Peyer's patch (tissue), 4 donors: ENCODE data around the gene RERG. TPM values are rescaled to one million over a fixed set of nuclear protein-coding genes. Genes with fewer than 3 reads are reported as not detected.

Experiments
- DNase-seq, 3 donors: peaks; one replicate each; pipeline ENCODE4 v3.0.0-alpha.2; 2017 to 2019
- H3K27ac ChIP-seq, 4 donors: fragments of 200-600 bp; sonication (generic); one replicate each; pipeline ENCODE4 v1.5.1; 2016 to 2019
- H3K27me3 ChIP-seq, 2 donors: fragments of 200-600 bp; sonication (generic); one replicate each; pipeline ENCODE4 v1.5.1; 2019
- H3K36me3 ChIP-seq, 3 donors: fragments of 200-600 bp; sonication (generic); one replicate each; pipeline ENCODE4 v1.5.1; 2016 to 2019
- H3K4me1 ChIP-seq, 4 donors: fragments of 200-600 bp; sonication (generic); one replicate each; pipeline ENCODE4 v1.5.1; 2016 to 2019
- H3K4me3 ChIP-seq, 4 donors: fragments of 200-600 bp; sonication (generic); 1 replicate in 3 of 4; 2 replicates in 1 of 4; pipeline ENCODE4 v1.5.1; 2016 to 2019; ENCODE audit warnings: mild to moderate bottlenecking in 1 of 4
- H3K9me3 ChIP-seq, 4 donors: fragments of 200-600 bp; sonication (generic); one replicate each; pipeline ENCODE4 v1.5.1; 2016 to 2019; ENCODE audit warnings: mild to moderate bottlenecking in 1 of 4
- POLR2A ChIP-seq, 2 donors: fragments of 450-650 bp; IDR thresholded peaks; one replicate each; pipeline ENCODE4 v1.5.1; 2017; ENCODE audit warnings: antibody characterized with exemption in 2 of 2, mild to moderate bottlenecking in 2 of 2, moderate library complexity in 2 of 2
- total RNA-seq, 4 donors: library from RNA; depleted of rRNA; stranded (reverse); fragments of >200 nt; gene quantifications; one replicate each; pipeline ENCODE4 v1.1.0, GENCODE V29; 2016
- TF ChIP-seq, protein P1 (sequence below), 6 experiments: fragments of 450-650 bp in 4 of 6; fragments of 200-600 bp in 2 of 6; sonication (generic) in 1 of 6; IDR thresholded peaks; one replicate each; pipeline ENCODE4 v1.5.1; 2017 to 2019; ENCODE audit warnings: antibody characterized with exemption in 6 of 6, mild to moderate bottlenecking in 3 of 6, moderate library complexity in 1 of 6

The RERG gene, protein sequence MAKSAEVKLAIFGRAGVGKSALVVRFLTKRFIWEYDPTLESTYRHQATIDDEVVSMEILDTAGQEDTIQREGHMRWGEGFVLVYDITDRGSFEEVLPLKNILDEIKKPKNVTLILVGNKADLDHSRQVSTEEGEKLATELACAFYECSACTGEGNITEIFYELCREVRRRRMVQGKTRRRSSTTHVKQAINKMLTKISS
- 10 to 100 TPM in 2 of 4 donors, 1 to 10 TPM in 2; 2.3 to 31.4 (median 10.7) TPM for total RNA-seq

DNA sequence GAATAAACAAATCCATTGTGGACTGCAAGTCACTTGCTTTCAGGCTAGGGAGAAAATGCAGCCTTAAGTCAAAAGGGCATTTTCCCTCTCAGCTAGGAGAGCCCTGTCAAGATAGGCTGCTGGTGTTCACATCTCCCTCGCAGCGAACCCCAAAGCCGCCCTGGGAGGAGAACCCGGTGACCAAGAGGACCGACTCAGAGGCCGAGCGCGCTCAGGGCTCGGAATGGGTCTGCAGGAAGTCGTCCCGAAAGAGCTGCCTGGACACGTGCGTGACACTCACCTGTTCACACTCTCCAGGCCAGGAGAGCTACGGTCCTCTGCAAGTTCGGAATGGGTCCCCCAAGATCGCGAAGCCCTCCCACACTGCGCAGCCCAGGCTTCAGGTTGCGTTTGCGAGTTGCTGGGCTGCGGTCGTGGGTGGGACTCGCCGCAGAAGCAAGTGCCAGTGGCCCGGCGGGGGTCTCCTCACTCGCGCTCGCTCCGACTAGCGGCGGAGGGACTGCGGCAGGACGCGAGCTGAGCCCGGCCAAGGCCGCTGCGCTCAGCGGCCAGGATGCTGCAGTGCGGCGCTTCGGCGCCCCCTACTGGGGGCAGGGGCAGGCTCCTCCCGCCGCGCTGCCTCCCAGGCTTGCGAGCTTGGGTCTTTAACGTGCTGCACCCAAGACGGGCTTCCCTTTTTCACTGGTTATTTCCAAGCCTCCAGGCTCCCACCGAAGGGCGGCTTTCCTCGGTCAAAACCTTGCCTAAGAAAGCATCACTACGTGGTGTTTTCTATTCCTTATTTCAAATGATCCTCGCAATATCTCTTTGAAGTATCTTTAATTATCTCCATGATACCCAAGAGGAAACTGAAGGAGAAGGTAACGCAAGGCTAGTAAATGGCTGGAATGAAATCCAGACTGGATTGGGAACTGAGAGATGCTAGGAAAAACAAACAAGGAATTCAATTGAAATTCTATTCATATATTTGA is at the start of gene RERG:
Gene RERG, minus strand, starts transcription at position 503 of the 971 bp plus-strand sequence. CDS start 3,928 bp downstream, outside the sequence.
- no peaks in the 10 kb centered on the region for H3K4me1 ChIP-seq
- TF ChIP-seq POLR2A (IDR thresholded peaks at IDR 0.05), result peak in 1 of 2 donors; percentile 6
- TF ChIP-seq, protein P1, sequence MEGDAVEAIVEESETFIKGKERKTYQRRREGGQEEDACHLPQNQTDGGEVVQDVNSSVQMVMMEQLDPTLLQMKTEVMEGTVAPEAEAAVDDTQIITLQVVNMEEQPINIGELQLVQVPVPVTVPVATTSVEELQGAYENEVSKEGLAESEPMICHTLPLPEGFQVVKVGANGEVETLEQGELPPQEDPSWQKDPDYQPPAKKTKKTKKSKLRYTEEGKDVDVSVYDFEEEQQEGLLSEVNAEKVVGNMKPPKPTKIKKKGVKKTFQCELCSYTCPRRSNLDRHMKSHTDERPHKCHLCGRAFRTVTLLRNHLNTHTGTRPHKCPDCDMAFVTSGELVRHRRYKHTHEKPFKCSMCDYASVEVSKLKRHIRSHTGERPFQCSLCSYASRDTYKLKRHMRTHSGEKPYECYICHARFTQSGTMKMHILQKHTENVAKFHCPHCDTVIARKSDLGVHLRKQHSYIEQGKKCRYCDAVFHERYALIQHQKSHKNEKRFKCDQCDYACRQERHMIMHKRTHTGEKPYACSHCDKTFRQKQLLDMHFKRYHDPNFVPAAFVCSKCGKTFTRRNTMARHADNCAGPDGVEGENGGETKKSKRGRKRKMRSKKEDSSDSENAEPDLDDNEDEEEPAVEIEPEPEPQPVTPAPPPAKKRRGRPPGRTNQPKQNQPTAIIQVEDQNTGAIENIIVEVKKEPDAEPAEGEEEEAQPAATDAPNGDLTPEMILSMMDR (IDR thresholded peaks at IDR 0.05), result peak; percentile 61 to 84 (median 81)
- H3K9me3 ChIP-seq, result no peaks in the 10 kb centered on the region
- H3K36me3 ChIP-seq, result no peaks in the 10 kb centered on the region
- peak; percentile 40 to 85 (median 84) for DNase-seq
- peak within 1 kb of the TSS; percentile 47 to 80 (median 72) for H3K27ac ChIP-seq
- H3K27me3 ChIP-seq, result no peaks in the 10 kb centered on the region
- H3K4me3 ChIP-seq, result peak within 1 kb of the TSS; percentile 36 to 56 (median 46)

DNA sequence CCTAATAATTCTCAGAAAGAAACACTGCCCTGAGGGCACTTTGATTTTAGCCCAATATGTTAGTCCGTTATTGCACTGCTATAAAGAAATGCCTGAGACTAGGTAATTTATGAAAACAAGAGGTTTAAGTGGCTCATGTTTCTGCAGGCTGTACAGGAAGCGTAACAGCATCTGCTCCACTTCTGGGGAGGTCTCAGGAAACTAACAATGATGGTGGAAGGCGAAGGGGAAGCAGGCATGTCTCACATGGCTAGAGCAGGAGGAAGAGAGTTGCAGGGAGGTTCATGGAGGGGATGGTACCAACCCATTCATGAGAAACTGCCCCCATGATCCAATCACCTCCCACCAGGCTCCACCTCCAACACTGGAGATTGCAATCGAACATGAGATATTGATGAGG is 49.4 kb upstream of the RERG start:
- DNase-seq, result no peak
- no peaks in the 10 kb centered on the region for H3K4me1 ChIP-seq
- TF ChIP-seq, protein P1 (IDR thresholded peaks at IDR 0.05), result no peak
- TF ChIP-seq POLR2A (IDR thresholded peaks at IDR 0.05), result no peak

DNA sequence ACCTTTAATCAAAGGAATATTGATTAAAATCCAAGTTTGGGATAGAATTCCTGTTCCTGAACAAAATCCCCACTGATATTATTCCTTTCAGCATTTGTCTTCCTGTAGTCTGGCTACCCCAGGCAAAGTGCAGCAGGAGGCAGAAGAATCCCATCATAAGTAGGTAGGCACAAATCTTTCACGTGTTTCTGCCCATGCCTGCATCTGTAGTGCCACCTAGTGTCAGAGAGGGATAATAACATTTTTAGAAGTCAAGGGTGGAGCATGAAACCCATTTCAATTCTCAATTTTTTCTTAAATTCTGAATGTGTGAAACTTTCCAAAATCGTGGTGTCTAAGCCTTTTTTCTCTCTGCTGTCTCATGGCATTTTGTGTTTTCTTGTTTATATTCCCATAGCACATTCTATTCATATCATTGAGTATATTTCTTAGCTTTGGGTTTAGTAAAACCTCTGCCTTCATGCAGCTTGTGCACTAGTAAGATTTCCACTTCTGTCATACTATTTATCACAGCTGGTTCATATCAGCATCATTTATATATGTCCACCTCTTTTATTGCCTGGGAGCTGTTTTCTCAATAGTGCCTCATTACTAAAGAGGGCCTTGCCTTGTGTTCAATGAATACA is 47.8 kb upstream of the RERG start:
- Histone ChIP-seq H3K4me1 (no peaks in the 10 kb centered on the region), H3K27ac (no peak overlapping the region), H3K4me3 (no peak overlapping the region), H3K27me3 (no peaks in the 10 kb centered on the region), H3K9me3 (no peaks in the 10 kb centered on the region), H3K36me3 (no peaks in the 10 kb centered on the region)
- DNase-seq, result peak in 1 of 3 donors; percentile 55
- TF ChIP-seq, protein P1 (IDR thresholded peaks at IDR 0.05), result peak in 5 of 6 experiments; percentile 63 to 87 (median 77)
- TF ChIP-seq POLR2A (IDR thresholded peaks at IDR 0.05), result no peak

More for the DNA sequence above, 49.4 kb upstream of the RERG start:
- Histone ChIP-seq H3K4me3 (no peak overlapping the region), H3K27me3 (no peaks in the 10 kb centered on the region), H3K36me3 (no peaks in the 10 kb centered on the region), H3K9me3 (no peaks in the 10 kb centered on the region), H3K27ac (no peak overlapping the region)

DNA sequence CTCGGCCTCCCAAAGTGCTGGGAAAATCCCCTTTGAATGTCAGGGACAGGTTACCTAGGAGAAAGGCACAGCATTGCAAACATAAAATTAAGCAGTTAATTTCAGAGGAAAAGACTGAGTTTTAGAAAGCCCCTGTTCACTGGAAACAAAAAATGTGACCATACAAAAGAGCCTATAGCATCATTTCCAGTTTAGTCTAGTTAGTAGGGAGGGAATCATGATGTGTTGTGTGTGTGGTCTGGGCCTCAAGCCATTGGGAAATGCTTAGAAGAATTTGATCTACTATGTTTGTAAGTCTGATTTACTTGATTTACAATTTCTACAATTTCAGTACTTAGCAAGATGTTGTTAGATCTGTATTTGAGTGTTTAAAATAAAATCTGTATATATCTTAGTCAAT is 47.1 kb upstream of the RERG start:
- Histone ChIP-seq H3K27ac (no peak overlapping the region), H3K9me3 (no peaks in the 10 kb centered on the region), H3K27me3 (no peaks in the 10 kb centered on the region), H3K4me1 (no peaks in the 10 kb centered on the region), H3K4me3 (no peak overlapping the region), H3K36me3 (no peaks in the 10 kb centered on the region)
- no peak for DNase-seq
- TF ChIP-seq, protein P1 (IDR thresholded peaks at IDR 0.05), result no peak
- no peak for TF ChIP-seq POLR2A (IDR thresholded peaks at IDR 0.05)

DNA sequence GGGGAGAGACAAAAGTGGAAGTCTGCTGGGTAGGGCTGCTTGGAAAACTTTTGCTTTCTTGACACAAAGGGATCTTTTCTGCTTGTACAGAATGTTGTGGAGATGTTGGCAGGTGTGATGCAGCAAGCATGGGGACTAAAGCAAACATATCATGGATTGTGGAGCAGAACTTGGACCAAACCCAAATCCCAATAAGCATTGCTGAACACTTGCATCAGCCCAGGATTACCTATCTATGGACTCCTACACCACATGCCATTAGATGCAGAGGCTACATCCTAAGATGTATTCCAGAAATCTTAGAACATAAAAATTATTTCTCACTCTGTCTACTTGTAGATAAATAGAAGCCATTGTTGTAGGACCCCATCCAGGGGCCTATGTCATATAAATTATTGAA is 44.7 kb upstream of the RERG start:
- no peak for TF ChIP-seq POLR2A (IDR thresholded peaks at IDR 0.05)
- TF ChIP-seq, protein P1 (IDR thresholded peaks at IDR 0.05), result no peak
- H3K9me3 ChIP-seq, result no peaks in the 10 kb centered on the region
- H3K27ac ChIP-seq, result no peak overlapping the region
- no peaks in the 10 kb centered on the region for H3K27me3 ChIP-seq
- no peaks in the 10 kb centered on the region for H3K4me1 ChIP-seq
- H3K4me3 ChIP-seq, result no peak overlapping the region
- DNase-seq, result no peak
- no peaks in the 10 kb centered on the region for H3K36me3 ChIP-seq
